HG03457 (cell line): Measurements from ENCODE around the gene ARHGAP9.
"Not testable (repeated sequence)": the region's sequence is repeated elsewhere in the genome, so short reads cannot be mapped to it uniquely, and the experiment has no call there.

Experiments used
- ATAC-seq: cut with Tn5 transposase; IDR thresholded peaks from one replicate; pipeline ENCODE4 v1.9.1; 2021; ENCODE audit warnings: moderate number of reproducible peaks; ENCODE audit not compliant: unreplicated experiment

The ARHGAP9 gene

GRCh38 chr12:57495051-57495701 is 15.5 kb upstream of the ARHGAP9 start:
- ATAC-seq = not testable (repeated sequence)

DNA sequence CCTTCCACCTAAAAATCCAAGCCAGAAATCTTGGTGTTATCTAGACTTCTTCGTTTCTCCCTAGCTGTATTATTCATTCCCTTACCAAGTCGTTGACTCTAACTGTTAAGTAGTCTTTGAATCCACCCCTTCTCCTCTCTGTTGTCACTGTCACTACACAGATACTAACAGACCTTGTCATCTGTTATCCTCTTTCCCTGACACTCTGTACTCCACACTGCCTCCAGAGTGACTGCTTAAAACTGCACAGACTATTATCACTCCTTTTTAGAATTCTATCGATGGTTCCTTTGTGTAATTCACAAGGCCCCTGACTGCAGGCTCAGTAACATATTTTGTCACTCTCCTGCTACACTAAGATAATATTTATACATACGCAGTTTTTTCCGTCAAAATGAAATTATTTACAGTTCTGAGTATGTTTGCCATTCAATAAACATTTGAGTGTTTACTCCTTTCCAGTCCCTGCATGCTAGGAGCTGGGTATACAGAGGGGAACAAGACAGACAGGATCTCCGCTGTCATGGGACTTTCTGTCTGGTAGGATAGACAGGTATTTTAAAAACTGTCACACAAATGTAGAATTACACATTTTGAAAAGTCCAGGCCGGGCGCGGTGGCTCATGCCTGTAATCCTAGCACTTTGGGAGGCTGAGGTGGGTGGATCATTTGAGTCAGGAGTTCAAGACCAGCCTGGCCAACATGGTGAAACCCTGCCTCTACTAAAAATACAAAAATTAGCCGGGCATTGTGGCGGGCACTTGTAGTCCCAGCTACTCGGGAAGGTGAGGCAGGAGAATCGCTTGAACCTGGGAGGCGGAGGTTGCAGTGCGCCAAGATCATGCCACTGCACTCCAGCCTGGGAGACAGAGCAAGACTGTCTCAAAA is 12.0 kb upstream of the ARHGAP9 start:
- ATAC-seq = no peak

DNA sequence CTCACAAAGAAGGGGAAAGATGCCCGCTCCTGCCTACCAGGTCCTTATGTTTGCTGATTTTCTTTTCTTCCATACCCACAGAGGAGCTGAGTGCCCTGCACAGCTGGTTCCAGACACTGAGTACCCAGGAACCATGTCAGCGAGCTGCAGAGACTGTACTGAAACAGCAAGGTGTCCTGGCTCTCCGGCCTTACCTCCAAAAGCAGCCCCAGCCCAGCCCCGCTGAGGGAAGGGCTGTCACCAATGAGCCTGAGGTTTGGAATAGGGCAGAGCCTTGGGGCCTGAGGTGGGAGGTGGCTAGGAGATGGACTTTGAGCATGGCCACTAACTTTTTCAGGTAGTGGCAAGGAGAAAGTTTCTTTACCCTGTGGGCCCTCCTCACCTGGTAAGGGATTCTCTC is 10.5 kb upstream of the ARHGAP9 start:
- ATAC-seq = no peak

DNA sequence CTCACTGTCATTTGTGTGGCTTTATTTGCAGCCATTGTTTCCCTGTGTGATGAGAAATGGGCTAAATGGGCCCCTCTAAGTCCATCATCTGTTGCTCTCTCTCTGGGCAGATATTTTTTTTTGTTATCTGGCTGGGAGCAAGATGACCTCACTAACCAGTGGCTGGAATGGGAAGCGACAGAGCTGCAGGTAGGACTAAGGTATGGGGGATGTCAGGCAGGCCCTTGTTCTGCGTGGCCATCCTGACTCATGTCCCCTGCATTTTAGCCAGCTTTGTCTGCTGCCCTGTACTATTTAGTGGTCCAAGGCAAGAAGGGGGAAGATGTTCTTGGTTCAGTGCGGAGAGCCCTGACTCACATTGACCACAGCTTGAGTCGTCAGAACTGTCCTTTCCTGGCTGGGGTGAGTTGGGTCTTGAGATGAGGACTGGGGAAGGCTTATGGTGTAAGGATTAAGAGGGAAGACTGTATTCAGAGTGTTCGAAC is 9.5 kb upstream of the ARHGAP9 start:
- no peak for ATAC-seq

- no peak for ATAC-seq
Observed at GRCh38 chr12:57488402-57489156, 8.9 kb upstream of the ARHGAP9 start.

- ATAC-seq = peak; percentile 94
Observed at GRCh38 chr12:57487597-57488401, 8.1 kb upstream of the ARHGAP9 start, which contains the start of gene MARS1. TSS of gene MARS1 (plus strand) at chr12:57488068. CDS start at chr12:57488091, 23 bp downstream.

- ATAC-seq = no peak
Observed at GRCh38 chr12:57487055-57487596, 7.5 kb upstream of the ARHGAP9 start.

DNA sequence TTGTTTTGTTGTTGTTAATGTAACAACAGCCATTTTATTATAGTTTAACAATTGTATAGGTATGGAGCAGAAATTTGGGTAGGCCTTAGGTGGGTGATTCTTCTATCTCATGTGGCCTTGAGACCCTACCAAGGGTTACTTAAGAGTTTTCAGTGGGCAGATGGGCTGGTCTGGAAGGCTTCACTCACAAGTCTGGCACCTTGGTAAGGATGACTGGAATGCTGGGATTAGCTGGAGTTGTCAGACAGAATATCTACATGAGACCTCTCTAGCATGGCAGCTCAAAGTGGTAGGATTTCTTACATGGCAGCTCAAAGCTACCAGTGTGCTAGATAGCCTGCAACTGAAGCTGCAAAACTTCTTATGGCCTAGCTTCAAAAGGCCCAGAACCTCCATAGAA is 6.0 kb upstream of the ARHGAP9 start:
- ATAC-seq = no peak

GRCh38 chr12:57483466-57483865 is 3.8 kb upstream of the ARHGAP9 start:
- ATAC-seq = no peak

DNA sequence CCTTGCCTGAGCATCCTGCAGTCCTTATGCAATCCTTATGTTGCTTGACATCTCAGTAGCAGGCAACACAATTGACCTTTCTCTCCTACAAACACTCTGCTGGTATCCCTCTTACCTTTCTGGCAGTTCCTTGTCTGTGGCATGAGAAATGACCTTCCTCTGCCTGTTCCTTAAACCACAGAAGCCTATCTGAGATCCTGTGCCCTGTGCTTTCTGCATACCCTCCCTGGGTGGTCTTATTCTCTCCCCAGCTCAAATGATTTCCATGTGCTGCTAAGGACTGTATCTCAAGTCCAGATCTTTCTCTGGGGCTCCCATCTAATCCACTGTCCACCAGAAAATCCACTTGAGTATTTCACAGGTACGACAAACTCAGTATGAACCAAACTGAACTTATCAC is 2.0 kb upstream of the ARHGAP9 start:
- ATAC-seq = no peak

GRCh38 chr12:57479043-57479375 is 657 bp downstream of the ARHGAP9 start:
- ATAC-seq = no peak

DNA sequence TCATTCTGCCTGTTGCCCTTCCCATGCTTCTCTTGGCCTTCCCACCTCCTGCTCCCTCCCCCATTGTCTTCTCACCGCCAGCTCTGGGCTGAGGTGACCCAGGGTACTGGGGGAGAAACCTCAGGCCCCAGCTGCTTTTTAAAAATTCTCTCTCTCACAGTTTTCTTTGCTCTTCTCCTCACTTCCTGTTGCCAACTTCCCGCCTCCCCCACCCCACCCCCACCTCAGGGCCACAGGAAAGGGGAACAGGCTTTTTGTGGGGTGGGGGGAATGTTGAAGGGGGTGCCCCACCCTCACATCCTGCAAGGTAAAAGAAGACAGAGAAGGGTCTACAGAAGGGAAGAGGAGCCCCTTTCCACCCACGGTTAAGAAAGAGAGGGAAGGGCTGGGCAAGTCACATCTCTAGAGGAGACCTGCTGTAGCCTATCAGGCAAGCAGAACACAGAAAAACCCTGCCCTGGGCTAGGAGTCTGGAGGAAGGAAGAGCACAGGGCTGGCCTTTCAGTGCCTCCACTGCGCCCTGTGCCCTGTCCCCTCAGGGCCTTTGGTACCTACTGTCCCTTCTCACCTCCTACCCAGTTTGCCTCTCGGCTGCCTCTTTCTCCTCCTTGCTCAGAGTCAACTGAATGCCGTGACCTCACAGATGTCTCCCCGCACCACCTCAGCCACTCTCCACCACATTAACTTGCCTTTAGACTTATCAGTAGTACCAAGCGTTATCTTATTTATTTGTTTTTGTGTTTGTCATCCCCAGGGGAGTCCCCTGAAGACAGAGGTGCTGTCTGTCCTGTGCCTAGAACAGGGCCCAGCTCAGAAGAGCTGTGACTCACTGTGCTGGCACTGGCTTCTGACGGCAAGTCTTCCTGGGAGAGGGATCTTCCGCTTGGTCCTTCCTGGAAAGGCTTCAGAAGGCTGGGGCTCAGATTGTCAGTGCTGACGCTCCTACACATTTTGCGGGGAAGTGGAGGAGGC is 1.7 kb downstream of the ARHGAP9 start:
- no peak for ATAC-seq

- ATAC-seq = no peak
Observed at GRCh38 chr12:57476993-57477709, 2.5 kb downstream of the ARHGAP9 start.

- ATAC-seq = no peak
Observed at GRCh38 chr12:57476162-57476992, 3.3 kb downstream of the ARHGAP9 start.

GRCh38 chr12:57475271-57476161 is 4.2 kb downstream of the ARHGAP9 start:
- ATAC-seq = no peak

- no peak for ATAC-seq
Observed at GRCh38 chr12:57474862-57475261, 4.8 kb downstream of the ARHGAP9 start.

GRCh38 chr12:57474430-57474829 is 5.2 kb downstream of the ARHGAP9 start:
- ATAC-seq = no peak
